GM21447 (cell line): ENCODE measurements around the gene PI16.
"Not testable (repeated sequence)": the region's sequence is repeated elsewhere in the genome, so short reads cannot be mapped to it uniquely, and the experiment has no call there.

Experiments used
- ATAC-seq: cut with Tn5 transposase; IDR thresholded peaks from one replicate; pipeline ENCODE4 v1.9.1; 2021; ENCODE audit not compliant: unreplicated experiment

PI16 gene

GRCh38 chr6:36971921-36972673, 17.6 kb downstream of the PI16 start:
- ATAC-seq = no peak

DNA sequence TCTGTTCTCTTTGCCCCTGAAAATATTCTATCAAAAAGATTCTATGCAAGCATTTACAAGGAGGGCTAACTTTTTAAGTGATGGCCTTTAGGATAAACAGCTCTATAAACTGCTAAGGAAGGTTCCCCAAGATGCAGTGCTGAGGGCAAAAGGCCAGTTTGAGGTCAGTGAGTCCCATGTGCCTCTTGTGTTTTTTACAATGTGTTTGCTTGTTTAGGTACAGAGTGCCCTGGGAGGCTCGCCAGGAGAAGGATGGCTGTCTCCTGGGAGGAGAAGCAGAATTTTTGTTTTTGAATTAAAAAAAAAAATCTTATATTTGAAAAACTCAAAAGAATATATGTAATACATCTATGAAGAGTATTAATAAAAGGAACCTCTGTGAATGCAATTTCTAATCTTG, 18.7 kb downstream of the PI16 start:
- ATAC-seq = no peak

DNA sequence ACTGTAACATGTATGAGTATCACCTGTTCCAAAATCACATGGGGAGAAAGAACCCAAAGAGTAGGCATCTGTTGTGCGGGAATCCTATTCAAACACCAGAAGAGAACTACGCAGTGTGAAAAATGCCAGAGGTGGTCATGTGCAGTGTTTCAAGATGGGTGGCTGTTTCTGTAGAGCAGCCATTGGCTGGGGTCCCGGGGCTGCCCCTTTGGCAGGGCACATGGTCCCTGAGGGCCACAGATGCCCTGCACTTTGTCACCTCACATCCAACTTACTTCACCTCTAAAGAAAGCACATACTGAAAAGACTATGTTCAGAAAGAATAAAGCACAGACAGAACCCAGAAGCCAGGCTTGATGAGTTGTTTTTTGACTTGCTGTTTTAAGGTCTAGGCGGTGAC, 19.1 kb downstream of the PI16 start:
- no peak for ATAC-seq

DNA sequence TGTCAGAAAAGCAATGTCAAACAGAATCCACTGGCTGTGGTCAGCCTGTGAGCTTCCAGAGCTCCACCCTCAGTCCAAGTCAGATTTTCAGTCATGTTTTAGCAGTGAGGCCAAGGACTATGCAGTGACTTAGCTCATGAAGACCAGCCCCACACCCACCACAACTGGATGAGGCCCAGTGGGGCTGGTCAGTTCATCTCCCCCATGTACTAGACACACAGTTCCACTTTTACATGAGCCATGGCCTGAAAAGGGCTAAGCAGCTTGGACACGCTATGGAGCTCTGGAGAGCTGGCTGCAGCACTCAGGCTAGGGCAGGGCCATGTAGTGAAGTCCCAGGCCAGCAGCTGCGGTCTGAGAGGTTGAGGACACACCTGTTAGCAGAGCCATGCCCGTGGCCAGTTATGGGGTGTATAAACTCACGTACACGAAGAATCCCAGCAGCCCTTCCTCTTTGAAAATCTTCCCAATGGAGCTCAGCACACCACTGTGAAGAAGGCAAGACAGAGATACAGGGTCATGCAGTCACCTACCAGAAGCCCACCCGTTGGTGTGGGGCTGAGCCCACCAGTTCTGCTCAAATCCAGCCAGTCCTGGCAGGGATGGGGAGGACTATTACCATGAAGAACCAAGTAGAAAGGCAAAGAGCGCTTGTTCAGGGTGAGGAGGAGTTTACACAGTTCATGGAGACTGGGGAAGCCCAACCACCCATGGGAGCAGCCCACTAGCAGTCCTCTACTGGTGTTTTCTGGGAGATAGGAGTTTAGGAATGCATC, 20.9 kb downstream of the PI16 start:
- no peak for ATAC-seq

DNA sequence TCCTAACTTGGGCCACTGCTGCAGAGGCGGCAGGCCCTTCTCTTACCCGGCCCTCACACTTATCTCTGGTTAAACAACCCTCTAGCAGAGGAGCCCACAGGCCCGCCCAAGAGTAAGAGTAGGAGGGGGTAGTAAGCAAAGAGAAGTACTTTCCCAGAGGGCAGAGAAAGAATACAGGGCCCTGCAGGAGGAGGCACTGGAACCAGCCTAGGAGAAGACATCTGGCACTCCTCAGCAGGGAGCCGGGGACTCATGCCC, 21.4 kb downstream of the PI16 start:
- no peak for ATAC-seq

GRCh38 chr6:36976509-36976908, 22.0 kb downstream of the PI16 start:
- ATAC-seq = no peak

DNA sequence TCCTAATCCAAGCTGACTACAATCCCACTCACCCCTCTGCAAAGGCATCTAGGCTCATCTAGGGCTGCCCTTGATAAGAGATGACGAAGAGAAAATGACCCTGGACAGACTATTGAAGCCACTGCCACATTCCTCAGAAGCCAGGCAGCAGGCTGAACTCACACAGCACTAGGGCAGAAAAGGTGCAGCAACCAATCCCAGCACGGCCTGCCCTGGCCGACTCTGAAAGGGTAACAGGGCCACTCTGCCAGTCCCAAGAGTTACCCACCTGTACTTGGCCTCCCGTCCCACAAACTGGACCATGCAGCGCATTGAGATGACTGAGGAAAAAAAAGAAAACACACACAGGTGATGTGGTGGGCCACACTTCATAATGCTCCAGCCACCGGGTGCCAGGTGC, 22.4 kb downstream of the PI16 start:
- no peak for ATAC-seq

GRCh38 chr6:36977470-36977941, 23.0 kb downstream of the PI16 start:
- ATAC-seq = no peak

- no peak for ATAC-seq
Measured at GRCh38 chr6:36978421-36979346, 24.1 kb downstream of the PI16 start.

- no peak for ATAC-seq
Measured at GRCh38 chr6:36979347-36979742, 24.8 kb downstream of the PI16 start.

GRCh38 chr6:36980129-36980528, 25.6 kb downstream of the PI16 start:
- no peak for ATAC-seq

GRCh38 chr6:36980876-36981619, 26.5 kb downstream of the PI16 start:
- ATAC-seq = no peak

- no peak for ATAC-seq
Measured at GRCh38 chr6:36983538-36983937, 29.0 kb downstream of the PI16 start.

- no peak for ATAC-seq
Measured at GRCh38 chr6:36984581-36985416, 30.3 kb downstream of the PI16 start.

GRCh38 chr6:36985417-36985807, 30.9 kb downstream of the PI16 start:
- no peak for ATAC-seq

GRCh38 chr6:36985808-36986703, 31.5 kb downstream of the PI16 start, which contains the start of gene MTCH1:
Gene MTCH1, minus strand, starts transcription at chr6:36986196. Its CDS starts 23 bp downstream, at chr6:36986173.
- peak; percentile 70 for ATAC-seq

GRCh38 chr6:36986704-36987047, 32.1 kb downstream of the PI16 start:
- peak; percentile 18 for ATAC-seq

GRCh38 chr6:36989264-36989663, 34.7 kb downstream of the PI16 start:
- ATAC-seq = no peak

- not testable (repeated sequence) for ATAC-seq
Measured at GRCh38 chr6:36990401-36990800, 35.9 kb downstream of the PI16 start.
